ENCODE measurements around the gene MFN2. TPM values are rescaled to one million over a fixed set of nuclear protein-coding genes. Genes with fewer than 3 reads are reported as not detected.
A peak's percentile ranks its signal among the peaks of the same experiment; 100 is the strongest.

The MFN2 gene
- polyA plus RNA-seq, 4 donors: 61.6 to 70.2 (median 65.5) TPM

- DNase-seq (ENCODE audit: low read depth in 4 of 4, low spot score in 2 of 4): no peak
These were observed 22.3 kb upstream of the MFN2 start for GRCh38 chr1:11957897-11958296.

DNA sequence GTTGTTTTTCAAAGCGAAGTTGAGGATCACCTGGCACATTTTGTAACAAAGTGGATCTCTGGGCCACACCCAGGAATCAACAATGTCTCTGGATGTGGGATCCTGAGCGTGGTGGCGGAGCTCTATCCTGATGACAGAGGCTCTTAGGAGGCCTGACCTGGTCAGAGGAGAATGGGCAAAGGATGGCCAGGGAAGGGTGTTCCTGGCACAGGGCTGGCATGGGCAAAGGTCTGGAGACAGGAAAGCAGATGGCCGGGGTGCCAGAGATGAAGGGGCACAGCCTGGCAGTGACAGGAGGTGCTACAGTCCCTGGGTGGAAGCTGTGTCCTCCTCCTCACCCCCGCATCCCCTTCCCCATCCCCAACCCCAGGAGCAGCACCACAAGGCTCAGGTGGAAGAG is 20.0 kb upstream of the MFN2 start:
- DNase-seq (ENCODE audit: low read depth in 4 of 4, low spot score in 2 of 4): no peak

- DNase-seq (ENCODE audit: low read depth in 4 of 4, low spot score in 2 of 4): no peak
These were observed 19.5 kb upstream of the MFN2 start for GRCh38 chr1:11960715-11961114.

DNA sequence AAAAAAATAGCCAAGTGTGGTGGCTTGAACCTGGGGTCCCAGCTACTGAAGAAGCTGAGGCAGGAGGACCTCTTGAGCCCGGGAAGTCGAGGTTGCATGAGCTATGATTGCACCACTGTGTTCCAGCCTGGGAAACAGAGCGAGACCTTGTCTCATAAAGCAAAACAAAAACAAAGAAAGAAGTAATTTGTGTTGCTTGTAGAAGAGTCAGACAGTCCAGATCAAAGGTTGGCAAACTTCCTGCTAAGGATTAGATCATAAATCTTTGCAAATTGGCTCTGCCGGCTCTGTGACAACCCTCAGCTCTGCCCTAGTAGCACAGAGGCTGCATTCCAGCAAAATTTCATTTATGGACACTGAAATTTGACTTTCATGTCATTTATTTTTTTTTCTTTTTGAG is 19.0 kb upstream of the MFN2 start:
- peak in 3 of 4 donors; percentile 28 to 59 (median 56) for DNase-seq (ENCODE audit: low read depth in 4 of 4, low spot score in 2 of 4)

DNA sequence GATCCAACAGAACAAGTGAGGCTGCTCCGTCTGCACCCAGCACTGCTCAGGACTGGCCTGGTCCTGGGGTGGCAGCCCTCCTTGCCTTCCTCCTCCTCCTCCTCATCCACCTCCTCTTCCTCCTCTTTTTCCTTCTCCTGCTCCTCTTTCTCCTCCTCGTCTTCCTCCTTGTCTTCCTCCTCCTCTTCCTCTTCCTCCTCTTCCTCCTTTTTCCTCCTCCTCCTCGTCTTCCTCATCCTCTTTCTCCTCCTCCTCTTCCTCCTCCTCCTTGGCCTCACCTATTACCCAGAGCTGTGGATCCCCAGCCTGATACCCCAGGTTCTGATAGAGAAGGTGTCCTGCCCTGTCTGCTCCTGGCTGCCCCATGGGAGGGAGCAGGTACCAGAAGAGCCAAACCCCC is 16.6 kb upstream of the MFN2 start:
- DNase-seq (ENCODE audit: low read depth in 4 of 4, low spot score in 2 of 4): no peak

DNA sequence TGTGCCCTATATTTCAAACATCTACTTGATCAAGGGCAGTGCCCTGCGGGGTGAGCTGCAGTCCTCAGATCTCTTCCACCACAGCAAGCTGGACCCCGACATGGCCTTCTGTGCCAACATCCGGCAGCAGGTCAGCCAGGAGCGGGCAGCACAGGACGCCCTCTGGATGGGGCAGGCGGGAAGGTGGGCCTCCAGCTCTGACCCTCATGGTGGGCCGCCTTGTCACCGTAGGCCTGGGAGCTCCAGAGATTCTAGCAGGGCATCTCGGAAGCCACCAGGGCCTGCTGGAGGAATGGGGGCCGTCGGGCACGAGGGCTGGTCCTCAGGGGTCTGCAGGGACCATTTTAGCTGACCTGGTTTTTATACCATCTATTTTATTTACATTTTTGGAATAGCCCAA is 15.6 kb upstream of the MFN2 start:
- DNase-seq (ENCODE audit: low read depth in 4 of 4, low spot score in 2 of 4): no peak

DNA sequence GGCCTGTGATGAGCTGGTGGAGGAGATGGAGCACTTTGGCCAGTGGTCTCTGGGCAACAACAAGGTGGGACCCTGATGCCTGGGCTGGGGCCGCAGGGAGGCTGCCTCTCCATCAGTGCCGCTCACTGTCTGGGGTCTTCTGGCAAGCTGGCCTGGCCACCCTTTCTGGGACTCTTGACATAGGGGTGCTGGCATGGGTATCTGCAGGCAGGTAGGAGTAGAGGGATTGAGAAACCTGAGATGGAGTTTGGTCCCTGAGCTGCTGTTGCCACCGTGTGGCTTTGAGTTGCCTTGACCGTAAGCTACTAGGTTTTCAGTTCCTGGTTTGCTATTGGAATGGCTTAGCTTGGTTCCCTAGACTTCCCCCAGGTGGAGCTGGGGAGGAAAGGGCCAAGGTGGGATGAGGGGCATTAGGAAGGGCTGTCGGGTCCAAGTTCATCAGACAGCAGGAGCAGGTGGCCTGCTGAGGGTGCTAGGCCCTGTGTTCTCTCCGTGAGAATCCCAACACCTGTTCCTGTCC is 13.2 kb upstream of the MFN2 start:
- DNase-seq (ENCODE audit: low read depth in 4 of 4, low spot score in 2 of 4): peak in 2 of 4 donors; percentile 20 to 39

GRCh38 chr1:11970441-11971185 is 9.6 kb upstream of the MFN2 start:
- DNase-seq (ENCODE audit: low read depth in 4 of 4, low spot score in 2 of 4): no peak

GRCh38 chr1:11977625-11978024 is 2.6 kb upstream of the MFN2 start:
- no peak for DNase-seq (ENCODE audit: low read depth in 4 of 4, low spot score in 2 of 4)

DNA sequence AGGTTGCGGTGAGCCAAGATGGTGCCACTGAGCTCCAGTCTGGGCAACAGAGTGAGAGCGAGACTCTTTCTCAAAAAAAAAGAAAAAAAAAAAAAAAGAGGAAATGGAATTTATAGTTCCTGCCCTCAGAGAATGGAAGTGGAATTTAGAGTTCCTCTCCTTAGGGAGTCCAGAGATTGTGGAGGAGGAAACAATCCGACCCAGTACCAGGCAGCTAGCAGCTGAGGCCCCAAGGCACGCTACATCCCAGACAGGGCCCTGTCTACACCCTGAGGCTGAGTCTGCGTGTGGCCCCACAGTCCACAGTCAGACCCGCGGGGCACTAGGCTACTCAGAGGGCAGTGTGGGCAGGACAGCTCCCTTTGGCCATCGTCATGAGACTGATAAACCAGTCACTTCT is 1.9 kb upstream of the MFN2 start:
- no peak for DNase-seq (ENCODE audit: low read depth in 4 of 4, low spot score in 2 of 4)

DNA sequence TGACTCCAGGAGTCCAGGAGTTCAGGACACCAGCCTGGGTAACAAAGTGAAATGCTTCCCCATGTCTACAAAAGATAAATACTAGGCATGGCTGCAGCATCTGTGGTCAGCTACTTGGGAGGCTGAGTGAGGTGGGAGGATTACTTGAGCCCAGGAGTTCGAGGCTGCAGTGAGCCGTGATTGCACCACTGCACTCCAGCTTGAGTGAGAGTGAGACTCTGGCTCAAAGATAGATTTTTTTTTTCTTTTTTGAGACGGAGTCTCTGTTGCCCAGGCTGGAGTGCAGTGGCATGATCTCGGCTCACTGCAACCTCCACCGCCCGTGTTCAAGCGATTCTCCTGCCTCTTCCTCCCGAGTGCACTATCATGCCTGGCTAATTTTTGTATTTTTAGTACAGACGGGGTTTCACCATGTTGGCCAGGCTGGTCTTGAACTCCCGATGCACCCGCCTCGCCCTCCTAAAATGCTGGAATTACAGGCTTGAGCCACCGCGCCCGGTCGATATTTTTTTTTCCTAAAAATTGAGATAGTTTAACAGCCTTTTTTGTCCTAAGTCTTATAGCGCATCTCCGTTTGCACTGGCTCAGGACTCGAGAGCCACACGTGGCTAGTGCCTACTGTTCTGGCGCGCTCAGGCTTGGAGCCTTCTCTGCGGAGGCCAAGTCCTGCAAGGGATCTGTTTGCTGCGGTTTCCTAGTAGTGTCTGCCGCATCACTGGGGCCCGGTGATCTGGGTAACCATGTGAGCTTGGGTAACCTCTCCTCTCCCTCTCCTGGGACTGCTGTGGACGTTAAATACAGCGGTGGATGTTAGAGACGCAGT is 1.0 kb upstream of the MFN2 start:
- no peak for DNase-seq (ENCODE audit: low read depth in 4 of 4, low spot score in 2 of 4)

DNA sequence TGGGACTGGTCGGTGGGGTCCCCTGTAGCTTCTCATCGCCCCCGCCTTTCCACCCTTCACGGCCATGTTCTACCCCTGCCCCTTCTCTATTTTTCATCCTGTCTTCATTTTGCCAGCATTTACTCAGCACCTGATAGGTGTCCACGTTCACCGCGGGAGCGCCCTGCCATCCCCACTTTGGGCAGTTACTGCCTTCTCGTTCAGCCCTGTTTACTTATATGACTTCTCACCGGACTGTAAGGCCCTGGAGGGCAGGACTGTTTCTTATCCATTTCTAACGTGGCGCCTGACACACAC is 380 bp downstream of the MFN2 start:
- DNase-seq (ENCODE audit: low read depth in 4 of 4, low spot score in 2 of 4): no peak

DNA sequence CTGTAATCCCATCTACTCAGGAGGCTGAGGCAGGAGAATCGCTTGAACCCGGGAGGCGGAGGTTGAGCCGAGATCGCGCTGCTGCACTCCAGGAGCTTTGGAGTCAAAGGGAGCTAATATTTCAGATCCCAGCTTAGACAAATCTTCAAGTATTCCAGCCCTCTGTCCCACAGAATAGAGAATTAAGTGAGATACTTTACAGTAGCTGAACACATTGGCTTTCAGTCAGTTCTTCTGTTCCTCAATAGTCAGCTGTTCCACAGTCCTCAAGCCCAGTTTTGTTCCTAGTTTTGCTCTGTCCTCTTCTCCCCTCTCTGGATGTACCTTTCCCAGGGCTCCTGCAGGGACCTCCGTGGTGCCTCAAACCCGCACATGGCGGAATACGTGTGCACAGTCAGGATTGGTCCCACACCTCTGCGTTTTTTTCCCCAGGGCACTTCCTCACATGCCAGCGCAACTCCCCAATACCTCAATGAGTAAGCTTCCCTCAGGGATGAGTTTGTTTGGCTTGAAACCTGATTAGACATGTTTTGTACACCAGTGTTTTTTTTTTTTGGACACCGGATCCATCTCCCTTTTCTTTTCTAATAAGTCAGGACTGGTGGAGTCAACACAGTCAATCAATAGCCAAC is 1.2 kb downstream of the MFN2 start:
- DNase-seq (ENCODE audit: low read depth in 4 of 4, low spot score in 2 of 4): no peak

DNA sequence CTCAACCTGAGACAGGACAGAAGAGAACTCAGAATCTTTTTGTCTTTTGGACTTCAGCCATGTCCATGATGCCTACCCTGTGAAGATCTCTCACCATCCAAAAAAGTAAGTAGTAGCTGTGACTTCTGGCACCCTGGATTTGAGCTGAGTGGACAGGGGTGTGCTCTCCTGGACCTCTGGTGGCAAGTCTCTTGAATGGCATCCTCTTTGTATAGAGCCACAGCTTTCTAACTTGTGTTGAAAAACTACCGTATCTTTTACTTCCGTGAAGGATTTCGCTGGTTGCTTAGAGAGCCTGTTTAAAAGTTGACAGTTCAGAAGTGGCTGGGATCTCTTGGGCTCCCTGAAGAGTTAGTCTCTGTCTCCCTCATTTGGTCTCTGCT is 1.8 kb downstream of the MFN2 start:
- DNase-seq (ENCODE audit: low read depth in 4 of 4, low spot score in 2 of 4): no peak

- no peak for DNase-seq (ENCODE audit: low read depth in 4 of 4, low spot score in 2 of 4)
These were observed 3.9 kb downstream of the MFN2 start for GRCh38 chr1:11984121-11984520.

DNA sequence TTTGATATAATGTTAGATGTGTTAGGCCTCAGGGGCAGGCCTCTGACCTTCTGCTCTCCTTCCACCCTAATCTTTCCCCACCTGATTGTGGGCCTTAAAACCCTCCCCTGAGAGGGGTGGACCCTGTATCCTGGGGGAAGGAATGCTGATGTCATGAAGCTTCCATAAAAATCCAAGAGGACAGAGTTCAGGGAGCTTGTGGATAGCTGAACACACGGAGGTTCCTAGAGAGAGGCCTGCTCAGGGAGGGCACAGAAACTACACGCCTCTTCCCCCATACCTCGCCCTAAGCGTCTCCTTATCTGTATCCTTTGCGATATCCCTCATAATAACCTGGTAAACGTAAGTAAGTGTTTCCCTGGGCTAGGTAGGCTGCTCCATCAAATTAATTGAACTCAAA is 4.3 kb downstream of the MFN2 start:
- DNase-seq (ENCODE audit: low read depth in 4 of 4, low spot score in 2 of 4): no peak

DNA sequence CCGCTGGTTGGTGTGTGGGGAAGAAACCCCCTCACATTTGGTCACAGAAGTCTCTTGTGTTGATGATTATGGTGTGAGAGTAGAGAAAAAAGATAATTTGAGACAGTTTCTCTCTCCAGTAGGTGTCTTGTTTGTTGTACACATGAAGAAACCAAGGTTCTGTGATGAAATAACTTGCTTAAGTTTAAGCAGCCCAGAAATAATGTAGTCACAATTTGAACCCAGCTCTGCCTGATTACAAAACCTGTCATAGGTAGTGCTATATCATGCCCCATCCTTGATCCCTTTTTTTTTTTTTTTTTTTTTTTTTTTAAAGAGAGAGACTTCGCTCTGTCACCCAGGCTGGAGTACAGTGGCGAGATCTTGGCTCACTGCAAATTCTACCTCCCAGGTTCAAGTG is 4.9 kb downstream of the MFN2 start:
- DNase-seq (ENCODE audit: low read depth in 4 of 4, low spot score in 2 of 4): no peak

GRCh38 chr1:11985851-11986250 is 5.6 kb downstream of the MFN2 start:
- no peak for DNase-seq (ENCODE audit: low read depth in 4 of 4, low spot score in 2 of 4)

- DNase-seq (ENCODE audit: low read depth in 4 of 4, low spot score in 2 of 4): no peak
These were observed 9.4 kb downstream of the MFN2 start for GRCh38 chr1:11989669-11990068.

GRCh38 chr1:11990303-11991032 is 10.2 kb downstream of the MFN2 start:
- no peak for DNase-seq (ENCODE audit: low read depth in 4 of 4, low spot score in 2 of 4)

Data from left renal cortex interstitium (tissue), 4 donors.